Measurements from ENCODE around the gene GPC6.

GRCh38 chr13:94123557-94123956 is 897.0 kb downstream of the GPC6 start:
- TF ChIP-seq CTCF (IDR thresholded peaks at IDR 0.05; ENCODE audit: poor library complexity) (no peak), EZH2 (IDR thresholded peaks at IDR 0.05; ENCODE audit: borderline replicate concordance) (no peak), EZH2phosphoT487 (IDR thresholded peaks at IDR 0.05; ENCODE audit: low read depth, severe bottlenecking, unreplicated experiment) (no peak)
